BJ (cell line): Measurements from ENCODE around the gene CENPF. TPM values are rescaled to one million over a fixed set of nuclear protein-coding genes. Genes with fewer than 3 reads are reported as not detected.
"Not testable (repeated sequence)": the region's sequence is repeated elsewhere in the genome, so short reads cannot be mapped to it uniquely, and the experiment has no call there.

Experiments used
- CTCF ChIA-PET: fragments of 350-600 bp; formaldehyde crosslinking; extraction: SDS; loops from one replicate; lab custom pipeline; 2021; ENCODE audit warnings: antibody characterized with exemption, inconsistent platforms; lab: Yijun Ruan, JAX
- POLR2A ChIA-PET: fragments of 300-600 bp; sonication (Branson Sonifier 250); formaldehyde crosslinking; extraction: SDS; loops from one replicate; lab custom pipeline; 2021; ENCODE audit warnings: antibody characterized with exemption; lab: Charles Lee
- DNase-seq: peaks from one replicate; pipeline ENCODE4 v3.0.0-alpha.2; 2011; ENCODE audit warnings: low read depth
- H3K27me3 ChIP-seq: 2 replicates; pipeline ENCODE4 v1.6.0; 2011; ENCODE audit warnings: low read length; ENCODE audit not compliant: control insufficient read depth, insufficient read depth
- H3K36me3 ChIP-seq: 2 replicates; pipeline ENCODE4 v1.5.1; 2011; ENCODE audit warnings: low read length; ENCODE audit not compliant: control insufficient read depth, insufficient read depth
- H3K4me3 ChIP-seq: 2 replicates; pipeline ENCODE4 v1.5.1; 2011; ENCODE audit warnings: low read depth, mild to moderate bottlenecking, control low read depth, low read length
- CTCF ChIP-seq: IDR thresholded peaks from 2 replicates; pipeline ENCODE4 v1.5.1; 2011; ENCODE audit warnings: low read depth, mild to moderate bottlenecking, control low read depth, inconsistent platforms, low read length, moderate library complexity; ENCODE audit not compliant: insufficient read depth
- polyA plus RNA-seq: library from polyadenylated mRNA; depleted of rRNA; stranded (reverse); fragments of >200 nt; gene quantifications from 2 replicates; pipeline ENCODE4 v1.2.3, GENCODE V29; 2011

CENPF gene
- polyA plus RNA-seq, 1 experiment = 10.9 TPM

GRCh38 chr1:214673576-214673975, 70.6 kb downstream of the CENPF start:
- Histone ChIP-seq H3K4me3 (no peak overlapping the region), H3K36me3 (no peaks in the 10 kb centered on the region), H3K27me3 (no peaks in the 10 kb centered on the region)
- ChIA-PET POLR2A (no interaction called here), CTCF (no interaction called here)
- TF ChIP-seq CTCF = no peak
- no peak for DNase-seq

GRCh38 chr1:214675524-214675923, 72.5 kb downstream of the CENPF start:
- H3K4me3 ChIP-seq, DNase-seq, CTCF ChIA-PET, H3K36me3 ChIP-seq, H3K27me3 ChIP-seq, POLR2A ChIA-PET: not testable (repeated sequence)

GRCh38 chr1:214676747-214677146, 73.8 kb downstream of the CENPF start:
- Histone ChIP-seq H3K36me3 (no peaks in the 10 kb centered on the region), H3K4me3 (no peak overlapping the region), H3K27me3 (no peaks in the 10 kb centered on the region)
- ChIA-PET POLR2A (no interaction called here), CTCF (interaction anchor here (0.6 to 1.0 kb wide), 2 partner anchors 12 to 471 kb away, joined by 3 to 4 read pairs; no protein-coding TSS in a partner anchor)
- TF ChIP-seq CTCF = no peak
- DNase-seq = no peak

GRCh38 chr1:214677945-214678344, 75.0 kb downstream of the CENPF start:
- POLR2A ChIA-PET = no interaction called here
- CTCF ChIA-PET = no interaction called here

GRCh38 chr1:214678386-214678785, 75.4 kb downstream of the CENPF start:
- TF ChIP-seq CTCF = no peak
- no peak overlapping the region for H3K4me3 ChIP-seq
- CTCF ChIA-PET = interaction anchor here (0.7 kb wide), 1 partner anchor 40 kb away, joined by 3 read pairs; no protein-coding TSS in a partner anchor
- H3K36me3 ChIP-seq = no peaks in the 10 kb centered on the region
- no peaks in the 10 kb centered on the region for H3K27me3 ChIP-seq
- DNase-seq = no peak
- POLR2A ChIA-PET = no interaction called here

More at GRCh38 chr1:214677945-214678344, 75.0 kb downstream of the CENPF start:
- Histone ChIP-seq H3K36me3 (no peaks in the 10 kb centered on the region), H3K4me3 (no peak overlapping the region), H3K27me3 (no peaks in the 10 kb centered on the region)
- TF ChIP-seq CTCF = no peak
- DNase-seq = no peak

GRCh38 chr1:214683621-214684020, 80.6 kb downstream of the CENPF start:
- DNase-seq = no peak
- POLR2A ChIA-PET = no interaction called here
- H3K27me3 ChIP-seq = no peaks in the 10 kb centered on the region
- H3K36me3 ChIP-seq = no peaks in the 10 kb centered on the region
- no peak overlapping the region for H3K4me3 ChIP-seq
- TF ChIP-seq CTCF = no peak
- CTCF ChIA-PET = no interaction called here
